Ascending aorta (tissue), 2 donors: ENCODE measurements around the gene TRIM37. TPM values are rescaled to one million over a fixed set of nuclear protein-coding genes. Genes with fewer than 3 reads are reported as not detected.
"Not testable (repeated sequence)": the region's sequence is repeated elsewhere in the genome, so short reads cannot be mapped to it uniquely, and the experiment has no call there.

ENCODE experiments used
- DNase-seq, 2 donors: peaks; one replicate each; pipeline ENCODE4 v3.0.0-alpha.2; 2019; ENCODE audit warnings: low spot score in 2 of 2
- H3K27ac ChIP-seq, 2 donors: fragments of 200-600 bp; sonication (generic); one replicate each; pipeline ENCODE4 v1.5.1; 2016 to 2017; ENCODE audit warnings: mild to moderate bottlenecking in 1 of 2
- H3K27me3 ChIP-seq: fragments of 200-600 bp; sonication (generic); one replicate; pipeline ENCODE4 v1.5.1; 2017
- H3K36me3 ChIP-seq, 2 donors: fragments of 200-600 bp; sonication (generic); one replicate each; pipeline ENCODE4 v1.5.1; 2016
- H3K4me1 ChIP-seq, 2 donors: fragments of 200-600 bp; sonication (generic); one replicate each; pipeline ENCODE4 v1.5.1; 2016 to 2017; ENCODE audit warnings: mild to moderate bottlenecking in 1 of 2
- H3K4me3 ChIP-seq, 2 donors: fragments of 200-600 bp; sonication (generic); one replicate each; pipeline ENCODE4 v1.5.1; 2016 to 2017; ENCODE audit warnings: mild to moderate bottlenecking in 1 of 2
- H3K9me3 ChIP-seq, 2 donors: fragments of 200-600 bp; sonication (generic); one replicate each; pipeline ENCODE4 v1.5.1; 2016
- CTCF ChIP-seq, 3 experiments: fragments of 200-600 bp in 2 of 3; fragments of 450-650 bp in 1 of 3; sonication (generic) in 2 of 3; IDR thresholded peaks; one replicate each; pipeline ENCODE4 v1.5.1; 2016 to 2019; ENCODE audit warnings: antibody characterized with exemption in 3 of 3, mild to moderate bottlenecking in 1 of 3, moderate library complexity in 1 of 3
- intact Hi-C: fragments of 100-400 bp; cut with DNase I; formaldehyde crosslinking; loops from one replicate; pipeline ENCODE4 v1.15.1; 2023
- total RNA-seq: library from RNA; depleted of rRNA; stranded (reverse); fragments of >200 nt; gene quantifications from one replicate; pipeline ENCODE4 v1.1.0, GENCODE V29; 2016

Gene TRIM37
- total RNA-seq, 1 donor from 2014 or later = 15.0 TPM

- no peak for TF ChIP-seq CTCF (IDR thresholded peaks at IDR 0.05)
- H3K9me3 ChIP-seq = no peaks in the 10 kb centered on the region
- no peak for DNase-seq
- H3K27me3 ChIP-seq = no peaks in the 10 kb centered on the region
- intact Hi-C loops = no loop called here
- H3K27ac ChIP-seq = no peak overlapping the region
- no peak overlapping the region for H3K4me3 ChIP-seq
- H3K4me1 ChIP-seq = no peaks in the 10 kb centered on the region
- H3K36me3 ChIP-seq = no peaks in the 10 kb centered on the region
Measured at GRCh38 chr17:58965221-58965620, 141.5 kb downstream of the TRIM37 start.

DNA sequence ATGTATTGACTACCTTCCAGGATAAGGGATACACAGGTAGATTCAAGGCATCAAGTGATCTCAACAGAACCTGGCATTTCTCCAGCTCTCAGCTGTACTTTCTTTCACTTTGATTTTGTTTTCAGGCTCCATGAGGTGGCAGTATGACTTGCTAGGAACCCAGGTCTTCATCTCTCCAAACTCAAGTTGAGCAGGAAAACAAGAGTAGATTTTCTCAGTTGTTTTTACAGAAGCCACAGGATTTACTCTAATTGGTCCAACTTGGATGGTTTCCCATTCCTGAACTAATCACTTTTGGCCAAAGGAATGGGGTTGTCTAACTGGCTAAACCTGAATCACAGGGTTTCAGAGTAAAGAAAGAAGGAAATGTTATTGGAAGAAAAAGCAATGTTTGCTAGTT lies 146.6 kb downstream of the TRIM37 start:
- Histone ChIP-seq H3K36me3 (no peaks in the 10 kb centered on the region), H3K4me3 (no peak overlapping the region), H3K9me3 (no peaks in the 10 kb centered on the region), H3K4me1 (no peaks in the 10 kb centered on the region), H3K27me3 (no peaks in the 10 kb centered on the region), H3K27ac (no peak overlapping the region)
- DNase-seq = no peak
- intact Hi-C loops = no loop called here
- TF ChIP-seq CTCF (IDR thresholded peaks at IDR 0.05) = no peak

DNA sequence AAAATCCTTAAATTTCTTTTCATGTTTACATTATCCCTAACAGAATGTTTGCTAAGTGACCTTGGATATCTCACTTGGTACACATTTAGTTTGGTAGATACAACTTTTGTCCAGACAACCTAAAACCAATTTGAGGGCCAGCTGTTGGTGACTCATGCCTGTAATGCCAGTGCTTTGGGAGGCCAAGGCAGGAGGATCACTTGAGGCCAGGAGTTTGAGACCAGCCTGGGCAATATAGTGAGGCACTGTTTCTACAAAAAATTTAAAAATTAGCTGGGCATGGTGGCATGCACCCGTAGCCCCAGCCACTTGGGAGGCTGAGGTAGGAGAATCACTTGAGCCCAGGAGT lies 149.0 kb downstream of the TRIM37 start:
- H3K9me3 ChIP-seq, H3K27ac ChIP-seq, H3K4me3 ChIP-seq, H3K27me3 ChIP-seq, DNase-seq, H3K4me1 ChIP-seq, intact Hi-C loops, H3K36me3 ChIP-seq: not testable (repeated sequence)

GRCh38 chr17:58956997-58957724 lies 149.5 kb downstream of the TRIM37 start:
- Histone ChIP-seq H3K27ac (no peak overlapping the region), H3K4me3 (no peak overlapping the region), H3K36me3 (no peaks in the 10 kb centered on the region), H3K27me3 (no peaks in the 10 kb centered on the region), H3K4me1 (no peaks in the 10 kb centered on the region), H3K9me3 (no peaks in the 10 kb centered on the region)
- TF ChIP-seq CTCF (IDR thresholded peaks at IDR 0.05) = no peak
- DNase-seq = no peak
- intact Hi-C loops = no loop called here

DNA sequence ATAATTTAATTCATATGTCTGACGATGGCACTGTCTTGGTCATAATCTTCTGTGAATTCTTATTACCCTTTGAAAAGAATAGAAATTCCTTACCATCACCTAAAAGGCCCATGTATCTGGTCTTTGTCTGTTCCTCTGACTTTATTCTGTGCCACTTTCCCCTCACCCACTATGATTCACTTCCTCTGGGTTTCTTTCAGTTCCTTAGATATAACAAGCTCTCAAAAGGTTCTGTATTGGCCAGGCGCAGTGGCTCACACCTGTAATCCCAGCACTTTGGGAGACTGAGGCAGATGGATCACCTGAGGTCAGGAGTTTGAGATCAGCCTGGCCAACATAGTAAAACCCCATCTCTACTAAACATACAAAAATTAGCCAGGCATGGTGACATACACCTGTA lies 152.3 kb downstream of the TRIM37 start:
- peaks cover 11 to 17% of the 10 kb centered on the region in 2 donors for H3K9me3 ChIP-seq
- DNase-seq, H3K36me3 ChIP-seq, H3K4me1 ChIP-seq, intact Hi-C loops, H3K27ac ChIP-seq, H3K4me3 ChIP-seq, H3K27me3 ChIP-seq: not testable (repeated sequence)

DNA sequence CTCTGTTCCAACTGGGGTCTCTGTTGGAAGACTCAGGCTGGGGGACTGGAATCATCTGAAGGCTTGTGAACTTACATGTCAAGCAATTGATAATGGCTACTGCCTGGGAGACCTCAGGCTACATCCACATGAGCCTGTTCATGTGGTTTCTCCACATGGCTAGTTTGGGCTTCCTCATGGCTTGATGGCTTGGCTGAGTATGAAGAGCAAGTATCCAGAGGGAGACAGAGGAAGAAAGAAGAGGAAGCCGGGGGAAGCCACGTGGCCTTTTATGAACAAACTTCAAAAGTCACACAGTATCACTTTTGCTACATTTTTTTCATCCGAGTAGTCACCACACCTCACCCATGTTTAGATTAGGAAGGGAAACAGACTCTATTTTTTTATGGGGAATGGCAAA lies 158.9 kb downstream of the TRIM37 start:
- Histone ChIP-seq H3K36me3 (no peaks in the 10 kb centered on the region), H3K27ac (no peak overlapping the region), H3K9me3 (peaks cover 16 to 17% of the 10 kb centered on the region in 2 donors), H3K4me3 (no peak overlapping the region), H3K27me3 (no peaks in the 10 kb centered on the region), H3K4me1 (no peaks in the 10 kb centered on the region)
- no peak for TF ChIP-seq CTCF (IDR thresholded peaks at IDR 0.05)
- no peak for DNase-seq
- intact Hi-C loops = no loop called here

DNA sequence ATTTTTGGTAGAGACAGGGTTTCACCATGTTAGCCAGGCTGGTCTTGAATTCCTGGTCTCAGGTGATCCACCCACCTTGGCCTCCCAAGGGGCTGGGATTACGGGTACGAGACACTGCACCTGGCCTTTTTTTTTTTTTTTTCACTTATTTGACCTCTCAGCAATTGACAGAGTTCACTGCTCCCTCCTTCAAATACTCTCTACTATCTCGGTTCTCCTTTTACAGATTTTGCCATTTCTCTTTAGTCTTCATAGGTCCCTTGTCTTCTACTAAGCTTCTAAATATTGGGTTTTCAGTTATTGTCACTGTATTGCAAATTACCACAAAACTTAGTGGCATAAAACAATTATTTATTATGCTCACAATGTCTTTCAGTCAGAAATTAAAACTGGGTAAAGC lies 159.3 kb downstream of the TRIM37 start:
- Histone ChIP-seq H3K4me1 (no peaks in the 10 kb centered on the region), H3K27ac (no peak overlapping the region), H3K27me3 (no peaks in the 10 kb centered on the region), H3K36me3 (no peaks in the 10 kb centered on the region), H3K9me3 (peaks cover 16 to 17% of the 10 kb centered on the region in 2 donors), H3K4me3 (no peak overlapping the region)
- intact Hi-C loops = no loop called here
- no peak for DNase-seq
- TF ChIP-seq CTCF (IDR thresholded peaks at IDR 0.05) = no peak
